EL (cell line): ENCODE measurements around the gene KHDC4.
"Not testable (repeated sequence)": the region's sequence is repeated elsewhere in the genome, so short reads cannot be mapped to it uniquely, and the experiment has no call there.

Experiments
- DNase-seq: peaks from one replicate; pipeline ENCODE4 v3.0.0-alpha.2; 2016

KHDC4 gene

GRCh38 chr1:155897746-155898145 lies 36.5 kb downstream of the KHDC4 start:
- no peak for DNase-seq

GRCh38 chr1:155896476-155896875 lies 37.7 kb downstream of the KHDC4 start:
- not testable (repeated sequence) for DNase-seq

- DNase-seq: not testable (repeated sequence)
Observed at GRCh38 chr1:155895617-155896016, 38.6 kb downstream of the KHDC4 start.

- DNase-seq: peak; percentile 91
Observed at GRCh38 chr1:155893389-155894142, 40.6 kb downstream of the KHDC4 start.

- DNase-seq: peak; percentile 82
Observed at GRCh38 chr1:155892796-155893195, 41.4 kb downstream of the KHDC4 start.

GRCh38 chr1:155890251-155890650 lies 44.0 kb downstream of the KHDC4 start:
- DNase-seq: no peak

- DNase-seq: peak; percentile 58
Observed at GRCh38 chr1:155889566-155889965, 44.6 kb downstream of the KHDC4 start.

GRCh38 chr1:155888481-155888880 lies 45.7 kb downstream of the KHDC4 start:
- no peak for DNase-seq

- no peak for DNase-seq
Observed at GRCh38 chr1:155884982-155885381, 49.2 kb downstream of the KHDC4 start.

- DNase-seq: peak; percentile 27
Observed at GRCh38 chr1:155884031-155884960, 49.9 kb downstream of the KHDC4 start.

GRCh38 chr1:155882766-155883165 lies 51.4 kb downstream of the KHDC4 start:
- DNase-seq: no peak

GRCh38 chr1:155882235-155882634 lies 52.0 kb downstream of the KHDC4 start:
- no peak for DNase-seq

GRCh38 chr1:155880950-155881349 lies 53.3 kb downstream of the KHDC4 start:
- DNase-seq: no peak

- DNase-seq: no peak
Observed at GRCh38 chr1:155880251-155880650, 54.0 kb downstream of the KHDC4 start.

GRCh38 chr1:155877945-155878344 lies 56.3 kb downstream of the KHDC4 start:
- DNase-seq: no peak

GRCh38 chr1:155873860-155874259 lies 60.4 kb downstream of the KHDC4 start:
- no peak for DNase-seq

GRCh38 chr1:155872527-155872926 lies 61.7 kb downstream of the KHDC4 start:
- no peak for DNase-seq

- no peak for DNase-seq
Observed at GRCh38 chr1:155871390-155871789, 62.8 kb downstream of the KHDC4 start.

GRCh38 chr1:155867766-155868165 lies 66.4 kb downstream of the KHDC4 start:
- DNase-seq: no peak

GRCh38 chr1:155864393-155864792 lies 69.8 kb downstream of the KHDC4 start:
- DNase-seq: peak; percentile 20
